Cardiac fibroblast (primary cell): ENCODE data around the gene SF1.

Source experiments
- DNase-seq, 2 donors: peaks; one replicate each; pipeline versions ENCODE4 v3.0.0 to v3.0.0-alpha.2; 2010; ENCODE audit warnings: low read depth in 2 of 2
- H3K4me3 ChIP-seq, 2 donors: replicated peaks in 1 of 2; 1 replicate in 1 of 2; 2 replicates in 1 of 2; pipeline ENCODE4 v1.5.1; 2011; ENCODE audit warnings: low read depth in 2 of 2, low read length in 2 of 2, mild to moderate bottlenecking in 2 of 2, moderate library complexity in 1 of 2
- TF ChIP-seq, protein P1 (sequence below): IDR thresholded peaks from one replicate; pipeline ENCODE4 v1.5.1; 2011; ENCODE audit warnings: low read depth, mild to moderate bottlenecking, low read length, inconsistent platforms

The SF1 gene

GRCh38 chr11:64735725-64736259 lies 42.5 kb downstream of the SF1 start:
- no peak for DNase-seq
- H3K4me3 ChIP-seq, result no peak overlapping the region
- TF ChIP-seq, protein P1, sequence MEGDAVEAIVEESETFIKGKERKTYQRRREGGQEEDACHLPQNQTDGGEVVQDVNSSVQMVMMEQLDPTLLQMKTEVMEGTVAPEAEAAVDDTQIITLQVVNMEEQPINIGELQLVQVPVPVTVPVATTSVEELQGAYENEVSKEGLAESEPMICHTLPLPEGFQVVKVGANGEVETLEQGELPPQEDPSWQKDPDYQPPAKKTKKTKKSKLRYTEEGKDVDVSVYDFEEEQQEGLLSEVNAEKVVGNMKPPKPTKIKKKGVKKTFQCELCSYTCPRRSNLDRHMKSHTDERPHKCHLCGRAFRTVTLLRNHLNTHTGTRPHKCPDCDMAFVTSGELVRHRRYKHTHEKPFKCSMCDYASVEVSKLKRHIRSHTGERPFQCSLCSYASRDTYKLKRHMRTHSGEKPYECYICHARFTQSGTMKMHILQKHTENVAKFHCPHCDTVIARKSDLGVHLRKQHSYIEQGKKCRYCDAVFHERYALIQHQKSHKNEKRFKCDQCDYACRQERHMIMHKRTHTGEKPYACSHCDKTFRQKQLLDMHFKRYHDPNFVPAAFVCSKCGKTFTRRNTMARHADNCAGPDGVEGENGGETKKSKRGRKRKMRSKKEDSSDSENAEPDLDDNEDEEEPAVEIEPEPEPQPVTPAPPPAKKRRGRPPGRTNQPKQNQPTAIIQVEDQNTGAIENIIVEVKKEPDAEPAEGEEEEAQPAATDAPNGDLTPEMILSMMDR, result no peak

DNA sequence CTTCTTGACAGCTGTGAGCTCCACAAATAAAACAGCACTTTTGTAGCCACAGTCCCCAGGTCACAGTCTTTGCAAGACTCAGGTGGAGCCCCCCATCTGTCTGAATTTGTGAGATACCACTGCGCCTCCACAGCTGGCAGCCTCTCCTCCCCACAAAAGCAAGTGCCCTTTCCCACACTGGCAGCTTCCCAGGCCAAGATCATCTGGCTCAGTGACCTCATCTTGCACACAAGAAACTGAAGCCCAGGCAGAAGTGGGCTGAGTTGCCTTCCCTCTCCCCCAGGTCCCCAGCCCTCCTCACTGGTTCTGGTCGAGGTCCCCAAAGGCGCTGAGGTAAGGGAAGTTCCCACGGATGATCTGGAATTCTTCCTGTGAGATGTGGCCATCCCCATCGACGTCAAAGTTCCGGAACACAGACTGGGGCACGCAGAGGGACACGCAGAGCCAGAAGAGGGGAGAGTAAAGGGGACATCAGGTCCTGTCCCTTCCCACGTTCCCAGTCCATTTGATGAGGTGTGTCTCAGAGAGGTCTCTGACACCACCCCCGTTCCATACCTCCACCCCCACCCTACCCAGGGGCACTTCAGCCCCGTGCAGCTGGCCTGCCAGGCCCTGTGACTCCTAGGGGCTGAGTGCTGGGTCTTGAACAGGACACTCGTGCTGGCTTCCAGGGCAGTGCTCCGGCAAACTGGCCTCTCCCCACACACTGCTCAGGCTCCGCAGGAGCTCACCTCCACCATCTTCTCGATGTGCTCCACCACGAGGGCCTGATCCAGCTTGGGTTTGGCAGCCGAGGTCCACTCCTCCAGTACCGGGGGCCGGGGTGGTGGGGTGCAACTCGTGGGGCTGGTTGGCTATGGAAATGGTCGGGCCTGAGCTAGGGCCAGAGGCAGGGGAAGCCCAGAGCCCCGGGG lies 43.3 kb downstream of the SF1 start:
- no peak overlapping the region for H3K4me3 ChIP-seq
- TF ChIP-seq, protein P1, result no peak
- no peak for DNase-seq

DNA sequence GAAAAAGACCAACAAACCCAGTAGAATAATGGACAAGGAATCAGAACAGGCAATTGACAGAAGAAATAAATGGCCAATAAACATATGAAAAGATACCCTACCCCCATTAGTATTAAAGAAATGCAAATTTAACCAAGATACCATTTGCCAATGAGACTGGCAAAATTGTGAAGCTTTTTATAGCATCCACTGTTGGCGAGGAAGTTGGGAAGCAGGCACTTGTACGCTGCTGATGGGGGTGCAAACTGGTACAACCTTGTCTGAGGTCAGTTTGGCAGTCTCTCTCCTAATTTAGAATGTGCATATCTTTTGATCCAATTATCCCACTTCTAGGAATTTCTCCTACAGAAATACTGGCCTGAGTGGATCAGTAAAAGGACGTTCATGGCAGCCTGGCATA lies 46.7 kb downstream of the SF1 start:
- no peak for DNase-seq
- no peak overlapping the region for H3K4me3 ChIP-seq
- TF ChIP-seq, protein P1, result no peak

DNA sequence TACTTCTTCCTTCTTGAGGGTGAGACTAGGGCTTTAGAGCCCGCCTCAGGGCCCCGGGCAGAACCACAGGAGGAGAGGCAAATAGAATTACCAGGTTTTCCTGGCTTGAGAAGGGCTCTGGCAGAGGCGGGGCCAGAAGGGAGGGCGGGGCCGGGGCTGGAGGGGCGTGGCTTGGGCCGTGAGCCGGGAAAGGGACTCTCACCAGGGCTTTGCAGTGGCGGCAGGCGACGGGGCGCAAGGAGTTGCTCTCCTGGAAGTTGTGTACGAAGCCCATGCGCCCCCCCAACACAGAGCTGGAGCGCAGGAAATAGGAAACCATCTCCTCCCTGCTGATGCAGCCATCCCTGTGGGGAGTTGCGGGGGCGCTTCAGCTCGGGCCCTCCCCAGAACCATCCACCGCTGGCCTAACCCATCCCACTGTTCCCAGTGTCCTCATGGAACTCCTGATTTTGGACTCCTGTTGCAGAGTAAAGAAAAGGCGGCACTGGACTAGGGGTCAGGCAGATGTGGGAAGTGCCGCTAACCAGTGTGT lies 48.4 kb downstream of the SF1 start:
- TF ChIP-seq, protein P1, result no peak
- no peak overlapping the region for H3K4me3 ChIP-seq
- no peak for DNase-seq

DNA sequence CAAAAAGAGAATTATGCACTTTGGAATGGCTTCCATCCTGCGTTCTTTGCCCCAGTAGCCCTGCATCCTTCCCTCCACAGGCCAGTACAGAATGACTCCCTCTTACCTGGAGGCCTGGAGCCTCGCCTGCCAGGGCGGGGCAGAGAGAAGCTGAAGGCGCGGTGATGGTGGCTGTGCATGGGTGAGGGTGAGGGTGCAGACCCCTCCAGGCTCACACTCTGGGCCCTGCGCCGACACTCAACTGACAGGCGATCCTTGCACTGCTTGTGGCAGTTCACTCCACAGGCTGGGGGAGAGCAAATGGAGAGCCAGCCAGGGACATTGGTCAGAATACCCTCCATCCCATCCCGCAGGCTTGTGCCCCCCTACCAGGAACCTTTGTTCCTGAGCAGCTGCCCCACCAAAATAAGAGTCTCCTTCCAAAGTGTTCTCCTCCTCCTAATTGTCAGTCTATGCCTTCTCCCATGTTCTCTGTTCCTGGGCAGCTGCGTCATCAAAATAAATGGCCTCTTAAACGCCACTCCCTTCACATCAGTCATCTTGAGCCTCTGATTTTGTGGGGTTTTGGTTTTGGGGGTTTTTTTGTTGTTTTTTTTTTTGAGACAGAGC lies 49.5 kb downstream of the SF1 start:
- H3K4me3 ChIP-seq, result no peak overlapping the region
- no peak for DNase-seq
- TF ChIP-seq, protein P1, result no peak

DNA sequence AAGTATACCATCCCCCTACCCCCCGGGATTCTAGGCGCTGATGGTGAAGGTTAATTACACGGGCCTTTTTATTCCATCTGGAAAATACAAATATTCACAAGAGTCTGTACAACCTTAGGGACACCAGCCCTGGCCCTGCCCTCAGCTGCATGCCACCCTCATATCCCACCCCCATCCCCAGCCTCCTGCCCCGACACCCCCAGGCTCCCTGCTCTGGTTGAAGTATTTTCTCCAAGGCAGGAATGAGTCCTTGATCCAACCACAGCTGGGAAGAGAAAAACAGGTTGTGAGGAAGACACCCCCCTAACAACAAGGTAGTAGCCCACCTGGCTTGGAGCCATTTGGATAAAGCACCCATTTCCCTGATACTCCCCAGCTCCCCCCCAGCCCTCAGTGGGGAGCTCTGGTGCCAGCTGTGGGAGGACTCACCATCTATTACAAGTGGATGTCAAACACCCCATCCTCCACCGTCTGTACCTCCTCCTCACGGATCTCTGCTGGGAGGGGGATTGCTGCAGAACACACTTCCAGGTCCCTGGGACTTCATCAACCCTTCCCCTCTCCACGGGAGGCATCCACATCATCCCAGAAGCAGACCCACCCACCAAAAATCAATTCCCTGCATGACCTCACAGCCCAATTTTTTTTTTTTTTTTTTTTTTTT lies 51.3 kb downstream of the SF1 start:
- no peak for DNase-seq
- TF ChIP-seq, protein P1, result no peak
- no peak overlapping the region for H3K4me3 ChIP-seq
